Parathyroid adenoma (tissue), 2 donors: Measurements from ENCODE around the gene TJAP1.

Experiments
- H2AFZ ChIP-seq: fragments of 300-600 bp; sonication (generic); one replicate; pipeline ENCODE4 v1.7.0; 2017; ENCODE audit warnings: antibody characterized with exemption, mild to moderate bottlenecking
- H3K27ac ChIP-seq: fragments of 300-600 bp; sonication (generic); one replicate; pipeline ENCODE4 v1.7.0; 2017
- H3K27me3 ChIP-seq: fragments of 300-600 bp; sonication (generic); one replicate; pipeline ENCODE4 v1.7.0; 2017; ENCODE audit warnings: low read length; ENCODE audit not compliant: control insufficient read depth, insufficient read depth
- H3K36me3 ChIP-seq: fragments of 300-600 bp; sonication (generic); one replicate; pipeline ENCODE4 v1.7.0; 2017; ENCODE audit warnings: low read length; ENCODE audit not compliant: control insufficient read depth, insufficient read depth
- H3K4me1 ChIP-seq: fragments of 300-600 bp; sonication (generic); one replicate; pipeline ENCODE4 v1.7.0; 2017; ENCODE audit warnings: control low read depth
- H3K4me2 ChIP-seq: fragments of 300-600 bp; sonication (generic); one replicate; pipeline ENCODE4 v1.7.0; 2017; ENCODE audit warnings: low read length
- H3K4me3 ChIP-seq: fragments of 300-600 bp; sonication (generic); one replicate; pipeline ENCODE4 v1.7.0; 2017; ENCODE audit warnings: low read depth, low read length
- H3K79me2 ChIP-seq: fragments of 300-600 bp; sonication (generic); one replicate; pipeline ENCODE4 v1.7.0; 2017; ENCODE audit warnings: control low read depth
- H3K9ac ChIP-seq: fragments of 300-600 bp; sonication (generic); one replicate; pipeline ENCODE4 v1.7.0; 2017; ENCODE audit warnings: mild to moderate bottlenecking
- H3K9me3 ChIP-seq: fragments of 300-600 bp; sonication (generic); one replicate; pipeline ENCODE4 v1.7.0; 2017; ENCODE audit warnings: low read length; ENCODE audit not compliant: control insufficient read depth
- CTCF ChIP-seq: fragments of 300-600 bp; sonication (generic); IDR thresholded peaks from one replicate; pipeline ENCODE4 v1.7.0; 2017; ENCODE audit warnings: antibody characterized with exemption, mild to moderate bottlenecking
- donor health status: primary hyperparathyroidism.

TJAP1 gene

GRCh38 chr6:43433148-43433547 is 44.2 kb upstream of the TJAP1 start:
- Histone ChIP-seq H3K4me1 (peaks cover 8% of the 10 kb centered on the region), H3K9me3 (no peaks in the 10 kb centered on the region), H3K9ac (no peak overlapping the region), H3K4me2 (no peak overlapping the region), H3K4me3 (no peak overlapping the region), H3K79me2 (peaks cover 6% of the 10 kb centered on the region), H3K27ac (no peak overlapping the region), H3K36me3 (no peaks in the 10 kb centered on the region), H3K27me3 (no peaks in the 10 kb centered on the region), H2AFZ (no peak overlapping the region)
- no peak for TF ChIP-seq CTCF

- H3K4me2 ChIP-seq = no peak overlapping the region
- H3K27ac ChIP-seq = no peak overlapping the region
- H3K4me3 ChIP-seq = no peak overlapping the region
Observed at GRCh38 chr6:43434001-43434840, 43.1 kb upstream of the TJAP1 start.

GRCh38 chr6:43434943-43435342 is 42.4 kb upstream of the TJAP1 start:
- no peak overlapping the region for H3K4me3 ChIP-seq
- H3K4me1 ChIP-seq = no peaks in the 10 kb centered on the region
- H3K27ac ChIP-seq = no peak overlapping the region
- peaks cover 6% of the 10 kb centered on the region for H3K79me2 ChIP-seq
- H3K9ac ChIP-seq = no peak overlapping the region
- H2AFZ ChIP-seq = no peak overlapping the region
- no peaks in the 10 kb centered on the region for H3K36me3 ChIP-seq
- H3K9me3 ChIP-seq = no peaks in the 10 kb centered on the region
- no peaks in the 10 kb centered on the region for H3K27me3 ChIP-seq
- no peak for TF ChIP-seq CTCF
- no peak overlapping the region for H3K4me2 ChIP-seq

More at GRCh38 chr6:43434001-43434840, 43.1 kb upstream of the TJAP1 start:
- TF ChIP-seq CTCF = no peak
- H3K9me3 ChIP-seq = no peaks in the 10 kb centered on the region
- peaks cover 6% of the 10 kb centered on the region for H3K79me2 ChIP-seq
- no peaks in the 10 kb centered on the region for H3K36me3 ChIP-seq
- H3K9ac ChIP-seq = no peak overlapping the region
- H3K4me1 ChIP-seq = no peaks in the 10 kb centered on the region
- no peak overlapping the region for H2AFZ ChIP-seq
- H3K27me3 ChIP-seq = no peaks in the 10 kb centered on the region

GRCh38 chr6:43435682-43436437 is 41.5 kb upstream of the TJAP1 start:
- Histone ChIP-seq H3K36me3 (no peaks in the 10 kb centered on the region), H3K9ac (no peak overlapping the region), H3K4me3 (no peak overlapping the region), H3K79me2 (peaks cover 6% of the 10 kb centered on the region), H3K9me3 (no peaks in the 10 kb centered on the region), H3K4me2 (no peak overlapping the region), H3K27me3 (no peaks in the 10 kb centered on the region), H2AFZ (no peak overlapping the region), H3K27ac (no peak overlapping the region), H3K4me1 (no peaks in the 10 kb centered on the region)
- no peak for TF ChIP-seq CTCF
